HCT116 (cell line): ENCODE measurements around the gene INO80. TPM values are rescaled to one million over a fixed set of nuclear protein-coding genes. Genes with fewer than 3 reads are reported as not detected.
"Not testable (repeated sequence)": the region's sequence is repeated elsewhere in the genome, so short reads cannot be mapped to it uniquely, and the experiment has no call there.

Source experiments
- ATAC-seq: fragments of 200-7000 bp; cut with Tn5 transposase; 2 replicates; pipeline ENCODE4 v1.9.1; 2020; ENCODE audit warnings: mild to moderate bottlenecking, moderate library complexity
- BruUV-seq: library from RNA; stranded (reverse); fragments of 400-500 nt; replicated peaks from 2 replicates; lab custom pipeline; 2021; lab: Mats Ljungman, UMichigan
- CTCF ChIA-PET: fragments of 300-600 bp; sonication (Branson Sonifier 250); formaldehyde crosslinking; loops from one replicate; lab custom pipeline; 2021; ENCODE audit warnings: antibody characterized with exemption; lab: Charles Lee
- POLR2A ChIA-PET: fragments of 300-600, 350-600 bp; sonication (Branson Sonifier 250); formaldehyde crosslinking; loops from one replicate; lab custom pipeline; 2021; ENCODE audit warnings: antibody characterized with exemption; lab: Charles Lee
- RAD21 ChIA-PET, 2 experiments: fragments of 300-600 bp; sonication (Branson Sonifier 250); formaldehyde crosslinking; loops; one replicate each; lab custom pipeline; 2023; ENCODE audit warnings: low total read pairs in 2 of 2; ENCODE audit not compliant: uncharacterized antibody in 2 of 2, unreplicated experiment in 2 of 2, low non-redundant PET in 1 of 2; lab: Charles Lee
- DNase-seq: peaks from one replicate; pipeline ENCODE4 v3.0.0-alpha.2; 2010; ENCODE audit warnings: low read depth, low spot score
- H2AFZ ChIP-seq: fragments of 200-600 bp; shearing (Covaris generic), sonication (generic); 2 replicates; pipeline ENCODE4 v1.6.1; 2017; ENCODE audit warnings: low read depth, mixed run types, mixed read lengths, antibody characterized with exemption, low read length; ENCODE audit not compliant: poor library complexity, severe bottlenecking
- H3K27ac ChIP-seq: 2 replicates; pipeline ENCODE4 v1.5.1; 2012; ENCODE audit warnings: low read depth, low read length
- H3K27me3 ChIP-seq: fragments of 200-600 bp; sonication (generic); 2 replicates; pipeline ENCODE4 v1.6.1; 2016; ENCODE audit warnings: mixed run types, low read length, mixed read lengths; ENCODE audit not compliant: insufficient read depth
- H3K36me3 ChIP-seq, 2 experiments: fragments of 200-500 bp in 1 of 2; fragments of 200-600 bp in 1 of 2; sonication (Bioruptor generic) in 1 of 2; sonication (generic) in 1 of 2; 2 replicates each; pipeline versions ENCODE4 v1.5.1 to v1.6.1; 2014 to 2016; ENCODE audit warnings: low read length in 2 of 2, inconsistent platforms in 1 of 2, mixed read lengths in 1 of 2, mixed run types in 1 of 2; ENCODE audit not compliant: insufficient read depth in 2 of 2, control insufficient read depth in 1 of 2
- H3K4me1 ChIP-seq, 2 experiments: fragments of 200-600 bp in 1 of 2; sonication (generic) in 1 of 2; 2 replicates each; pipeline versions ENCODE4 v1.5.1 to v1.6.1; 2012 to 2017; ENCODE audit warnings: low read length in 2 of 2, inconsistent platforms in 1 of 2, mild to moderate bottlenecking in 1 of 2, mixed read lengths in 1 of 2, mixed run types in 1 of 2, moderate library complexity in 1 of 2; ENCODE audit not compliant: insufficient read depth in 2 of 2, control insufficient read depth in 1 of 2
- H3K4me2 ChIP-seq: fragments of 200-600 bp; sonication (generic); 2 replicates; pipeline ENCODE4 v1.6.1; 2017; ENCODE audit warnings: mixed run types, low read length, mixed read lengths
- H3K4me3 ChIP-seq, 2 experiments: fragments of 200-600 bp in 1 of 2; sonication (generic) in 1 of 2; replicated peaks in 1 of 2; 2 replicates each; pipeline ENCODE4 v1.5.1; 2011 to 2016; ENCODE audit warnings: low read length in 2 of 2, control low read depth in 1 of 2, low read depth in 1 of 2, mild to moderate bottlenecking in 1 of 2, mixed read lengths in 1 of 2, mixed run types in 1 of 2
- H3K79me2 ChIP-seq: fragments of 200-600 bp; sonication (generic); 2 replicates; pipeline ENCODE4 v1.6.1; 2017; ENCODE audit warnings: mild to moderate bottlenecking, mixed run types, low read length, moderate library complexity, mixed read lengths; ENCODE audit not compliant: insufficient read depth
- H3K9ac ChIP-seq: fragments of 200-600 bp; sonication (generic); 2 replicates; pipeline ENCODE4 v1.6.1; 2016; ENCODE audit warnings: low read length, mixed read lengths
- H3K9me2 ChIP-seq: fragments of 200-600 bp; sonication (generic), shearing (Covaris generic); 2 replicates; pipeline ENCODE4 v1.6.1; 2017; ENCODE audit warnings: mixed run types, mild to moderate bottlenecking, moderate library complexity; ENCODE audit not compliant: insufficient read depth
- H3K9me3 ChIP-seq, 2 experiments: fragments of 200-500 bp in 1 of 2; fragments of 200-600 bp in 1 of 2; sonication (Bioruptor generic) in 1 of 2; sonication (generic) in 1 of 2; 2 replicates each; pipeline ENCODE4 v1.6.1; 2014 to 2017; ENCODE audit warnings: low read length in 2 of 2, mixed read lengths in 2 of 2, inconsistent platforms in 1 of 2, low read depth in 1 of 2, mild to moderate bottlenecking in 1 of 2, mixed run types in 1 of 2, moderate library complexity in 1 of 2; ENCODE audit not compliant: control insufficient read depth in 1 of 2, insufficient read depth in 1 of 2
- H4K20me1 ChIP-seq: fragments of 200-600 bp; sonication (generic), shearing (Covaris generic); 2 replicates; pipeline ENCODE4 v1.6.1; 2017; ENCODE audit warnings: mixed run types, mild to moderate bottlenecking, moderate library complexity; ENCODE audit not compliant: insufficient read depth
- CBX3 ChIP-seq: IDR thresholded peaks from 2 replicates; pipeline ENCODE4 v1.6.1; 2012; ENCODE audit warnings: low read depth
- CTCF ChIP-seq, 3 experiments: fragments of 200-600 bp in 1 of 3; sonication (generic) in 1 of 3; IDR thresholded peaks in 2 of 3; conservative IDR thresholded peaks in 1 of 3; 2 replicates each; pipeline ENCODE4 v1.5.1; 2012 to 2017; ENCODE audit warnings: low read depth in 2 of 3, low read length in 2 of 3, antibody characterized with exemption in 1 of 3, borderline replicate concordance in 1 of 3, control low read depth in 1 of 3, mild to moderate bottlenecking in 1 of 3, mixed read lengths in 1 of 3, mixed run types in 1 of 3, moderate library complexity in 1 of 3; ENCODE audit not compliant: insufficient read depth in 1 of 3
- EZH2phosphoT487 ChIP-seq: fragments of 200-600 bp; IDR thresholded peaks from 2 replicates; pipeline ENCODE4 v1.6.1; 2018; ENCODE audit warnings: antibody characterized with exemption, borderline replicate concordance
- POLR2A ChIP-seq: IDR thresholded peaks from 2 replicates; pipeline ENCODE4 v1.7.0; 2011; ENCODE audit warnings: borderline replicate concordance; ENCODE audit not compliant: insufficient read depth, insufficient read length; ENCODE audit errors: extremely low read depth
- ZBTB33 ChIP-seq: IDR thresholded peaks from 2 replicates; pipeline ENCODE4 v1.6.1; 2011; ENCODE audit warnings: mild to moderate bottlenecking, low read length, moderate library complexity; ENCODE audit not compliant: insufficient replicate concordance; ENCODE audit errors: extremely low read depth
- intact Hi-C: fragments of 100-400 bp; cut with micrococcal nuclease; formaldehyde crosslinking; loops from 2 replicates; pipeline ENCODE4 v1.10.0; 2022
- total RNA-seq: library from RNA; stranded (reverse); gene quantifications from one replicate; pipeline ENCODE4 v1.2.1, GENCODE V29; 2021; ENCODE audit not compliant: unreplicated experiment

INO80 gene
- total RNA-seq, 1 experiment from 2014 or later, result 28.2 TPM

- no peak for TF ChIP-seq ZBTB33
- TF ChIP-seq CBX3, result no peak
- no peak for TF ChIP-seq EZH2phosphoT487
- no peak for TF ChIP-seq POLR2A
These were observed 35.9 kb downstream of the INO80 start (continued) for GRCh38 chr15:41080144-41080543.

DNA sequence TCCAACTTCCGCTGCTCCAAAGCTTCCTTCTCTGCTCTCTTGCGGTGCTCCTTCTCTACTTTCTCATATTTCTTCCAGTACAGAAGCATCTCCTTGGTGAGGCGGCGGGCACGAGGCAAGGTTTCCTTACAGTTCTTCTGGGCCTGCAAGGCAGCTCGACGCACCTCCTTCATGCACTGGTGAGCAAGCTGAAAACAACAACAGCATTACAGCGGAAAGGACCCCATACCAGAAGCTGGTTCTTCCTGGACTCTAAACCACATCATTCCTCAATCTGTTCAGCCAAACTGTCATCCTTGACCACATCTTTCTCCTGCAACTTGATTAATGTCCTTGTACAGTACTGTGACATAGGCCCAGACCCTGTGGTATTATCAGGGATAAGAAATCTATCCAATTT, 36.4 kb downstream of the INO80 start:
- Histone ChIP-seq H3K4me1 (no peaks in the 10 kb centered on the region), H3K79me2 (peaks cover 30% of the 10 kb centered on the region), H3K4me3 (no peak overlapping the region), H3K9me2 (no peaks in the 10 kb centered on the region), H2AFZ (no peak overlapping the region), H3K9me3 (no peaks in the 10 kb centered on the region), H3K9ac (no peak overlapping the region), H3K36me3 (peaks cover 47 to 63% of the 10 kb centered on the region in 2 experiments; a peak in 3 of 4 replicates), H3K27ac (no peak overlapping the region), H3K4me2 (no peak overlapping the region), H3K27me3 (no peaks in the 10 kb centered on the region), H4K20me1 (0 out of 2 replicates have a peak, but pooled peaks cover 2% of the 10 kb centered on the region)
- POLR2A ChIA-PET, result no interaction called here
- ATAC-seq (no peak), DNase-seq (no peak)
- intact Hi-C loops, result no loop called here
- CTCF ChIA-PET, result no interaction called here
- no TSS peak for BruUV-seq
- RAD21 ChIA-PET, result no interaction called here
- no peak for TF ChIP-seq POLR2A
- TF ChIP-seq CTCF (IDR thresholded peaks at IDR 0.05 in 2 of 3, conservative IDR thresholded peaks at IDR 0.05 in 1 of 3; ENCODE audit: borderline replicate concordance in 1 of 3, insufficient read depth in 1 of 3, low read depth in 2 of 3, low read length in 2 of 3), result no peak

GRCh38 chr15:41078879-41079278, 37.2 kb downstream of the INO80 start:
- H2AFZ ChIP-seq, H3K9me3 ChIP-seq, H3K9ac ChIP-seq, H3K4me2 ChIP-seq, BruUV-seq, RAD21 ChIA-PET, H3K4me3 ChIP-seq, CTCF ChIA-PET, ATAC-seq, DNase-seq, H3K27me3 ChIP-seq, H3K9me2 ChIP-seq, H3K4me1 ChIP-seq, H3K27ac ChIP-seq, H4K20me1 ChIP-seq, intact Hi-C loops, POLR2A ChIA-PET: not testable (repeated sequence)
- Histone ChIP-seq H3K79me2 (peaks cover 30% of the 10 kb centered on the region), H3K36me3 (peaks cover 45 to 67% of the 10 kb centered on the region in 2 experiments; a peak in 3 of 4 replicates)
